GM18498 (cell line): ENCODE results near the gene RAB42.

ENCODE experiments used
- ATAC-seq: cut with Tn5 transposase; IDR thresholded peaks from one replicate; pipeline ENCODE4 v1.9.1; 2021; ENCODE audit warnings: mild to moderate bottlenecking, moderate library complexity; ENCODE audit not compliant: unreplicated experiment

RAB42 gene

DNA sequence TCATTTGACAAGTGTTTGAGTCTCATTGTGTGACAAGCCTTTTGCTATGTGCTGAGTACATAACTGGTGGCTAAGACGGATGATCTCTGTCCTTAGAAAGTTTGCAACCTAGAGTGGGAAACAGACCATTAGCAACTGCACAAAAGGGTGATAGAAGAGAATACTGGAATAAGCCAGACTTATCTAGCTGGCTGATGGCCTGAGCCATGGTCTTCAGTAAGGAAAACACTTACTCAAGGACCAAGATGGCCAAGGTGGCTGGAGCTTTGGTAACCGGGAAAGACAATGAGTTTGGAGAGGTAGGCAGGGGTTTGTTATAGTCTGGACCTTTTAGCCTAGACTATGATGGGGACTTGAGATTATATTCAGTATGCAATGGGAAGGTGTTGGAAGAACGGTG lies 52.4 kb downstream of the RAB42 start:
- no peak for ATAC-seq
